ENCODE results near the gene APPBP2. TPM values are rescaled to one million over a fixed set of nuclear protein-coding genes. Genes with fewer than 3 reads are reported as not detected.
A peak's percentile ranks its signal among the peaks of the same experiment; 100 is the strongest.

Gene APPBP2
- total RNA-seq, 2 experiments from 2014 or later, result 29.8 to 32.9 TPM

DNA sequence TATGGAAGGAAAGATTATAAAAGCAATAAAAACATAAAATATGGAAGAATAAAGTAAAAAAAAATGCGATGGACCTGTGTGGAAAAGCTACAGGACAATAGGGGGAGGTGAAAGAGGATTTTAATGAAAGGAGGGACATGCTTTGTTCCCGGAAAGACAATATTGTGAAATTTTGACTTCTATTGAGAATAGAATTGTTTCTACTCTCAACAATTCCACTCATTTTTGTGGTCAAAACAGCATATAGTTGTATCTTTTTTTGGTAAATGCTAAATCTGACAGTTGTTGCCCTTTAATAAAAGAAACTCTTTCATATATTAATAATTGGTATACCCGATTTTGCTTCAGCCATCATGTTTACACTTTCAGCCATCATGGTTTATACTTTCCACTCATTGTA is 22.9 kb upstream of the APPBP2 start:
- no peak for ATAC-seq (ENCODE audit: low read depth)
- Mint-ChIP-seq H3K9me3 (no peaks in the 10 kb centered on the region), H3K36me3 (no peaks in the 10 kb centered on the region)

DNA sequence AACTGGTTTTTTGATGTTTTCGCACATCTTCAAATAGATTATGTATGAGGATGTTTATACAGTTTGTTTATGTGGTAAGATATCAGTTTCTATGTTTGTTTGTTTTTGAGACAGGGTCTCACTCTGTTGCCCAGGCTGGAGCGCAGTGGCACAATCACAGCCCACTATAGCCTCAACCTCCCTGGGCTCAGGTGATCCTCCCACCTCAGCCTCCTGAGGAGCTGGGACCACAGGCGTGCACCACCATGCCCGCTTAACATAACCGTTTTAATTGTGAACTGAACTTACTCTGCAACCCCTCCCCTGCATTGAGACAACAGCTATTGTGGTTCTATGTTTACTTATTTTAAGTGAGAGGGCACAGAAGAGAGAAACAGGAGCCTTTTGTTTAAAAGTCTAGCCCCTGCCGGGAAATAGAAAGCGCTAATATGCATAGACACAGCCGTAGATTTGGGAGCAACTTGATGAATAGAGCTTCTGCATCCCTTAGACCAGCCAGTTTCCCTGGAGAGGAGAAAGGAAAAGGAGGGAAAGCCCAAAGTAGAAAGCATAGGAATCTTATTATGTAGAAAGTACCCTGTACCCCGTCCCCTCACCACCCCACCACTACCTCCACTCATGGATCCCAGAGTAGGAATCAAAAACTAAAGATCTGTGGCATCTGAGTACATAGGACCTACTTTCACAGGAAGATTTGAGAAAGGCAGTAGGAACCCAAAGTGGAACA is 19.6 kb upstream of the APPBP2 start:
- H3K27me3 Mint-ChIP-seq, result no peaks in the 10 kb centered on the region

More for the DNA sequence above, 22.9 kb upstream of the APPBP2 start:
- Mint-ChIP-seq H3K27me3 (no peaks in the 10 kb centered on the region), H3K4me1 (no peaks in the 10 kb centered on the region), H3K4me3 (no peak overlapping the region), H3K27ac (no peak overlapping the region)
- no peak for DNase-seq
- POLR2A ChIA-PET, result no interaction called here

DNA sequence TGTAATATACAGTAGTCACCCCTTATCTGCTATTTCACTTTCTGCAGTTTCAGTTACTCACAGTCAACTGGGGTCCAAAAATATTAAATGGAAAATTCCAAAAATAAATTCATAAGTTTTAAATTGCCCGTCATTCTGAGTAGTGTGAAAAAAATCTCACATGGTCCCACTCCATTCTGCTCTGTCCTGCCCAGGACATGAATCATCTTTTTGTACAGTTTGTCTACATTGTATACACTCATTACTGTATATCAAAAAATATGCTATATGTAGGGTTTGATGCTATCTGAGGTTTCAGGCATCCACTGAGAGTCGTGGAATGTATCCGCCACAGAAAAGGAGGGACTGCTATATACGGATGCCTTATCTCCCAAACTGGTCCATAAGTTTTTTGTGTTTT is 16.0 kb upstream of the APPBP2 start:
- H3K9me3 Mint-ChIP-seq, result no peaks in the 10 kb centered on the region
- no peaks in the 10 kb centered on the region for H3K4me1 Mint-ChIP-seq
- ATAC-seq (ENCODE audit: low read depth) (no peak), DNase-seq (no peak)
- POLR2A ChIA-PET, result no interaction called here
- H3K4me3 Mint-ChIP-seq, result no peak overlapping the region
- peaks cover 2% of the 10 kb centered on the region for H3K27me3 Mint-ChIP-seq
- H3K27ac Mint-ChIP-seq, result no peak overlapping the region
- H3K36me3 Mint-ChIP-seq, result no peaks in the 10 kb centered on the region

More for the DNA sequence above, 19.6 kb upstream of the APPBP2 start:
- Mint-ChIP-seq H3K27ac (no peak overlapping the region), H3K9me3 (no peaks in the 10 kb centered on the region), H3K4me3 (no peak overlapping the region), H3K36me3 (no peaks in the 10 kb centered on the region), H3K4me1 (no peaks in the 10 kb centered on the region)
- DNase-seq (no peak), ATAC-seq (ENCODE audit: low read depth) (no peak)
- POLR2A ChIA-PET, result no interaction called here

DNA sequence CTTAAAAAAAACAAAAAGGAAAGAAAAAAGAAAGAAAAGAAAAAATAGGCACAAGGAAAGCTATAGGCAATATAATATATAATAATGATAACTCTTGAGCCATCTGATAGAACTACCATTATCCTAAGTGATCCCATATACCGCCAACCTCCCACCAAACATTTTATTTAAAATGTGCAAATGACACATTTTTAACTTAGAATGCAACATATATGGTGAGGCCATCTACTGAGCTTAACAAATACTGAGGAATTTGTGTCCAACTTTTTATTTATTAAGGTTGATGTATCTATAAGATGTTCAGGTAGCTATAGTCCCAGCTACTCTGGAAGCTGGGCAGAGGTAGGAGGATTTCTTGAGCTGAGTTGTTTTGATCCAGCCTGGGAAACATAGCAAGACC is 14.4 kb upstream of the APPBP2 start:
- H3K9me3 Mint-ChIP-seq, result no peaks in the 10 kb centered on the region
- H3K4me1 Mint-ChIP-seq, result no peaks in the 10 kb centered on the region
- DNase-seq (no peak), ATAC-seq (ENCODE audit: low read depth) (no peak)
- H3K27ac Mint-ChIP-seq, result no peak overlapping the region
- POLR2A ChIA-PET, result interaction anchor here (0.7 kb wide), 1 partner anchor 116 kb away, joined by 5 read pairs; no protein-coding TSS in a partner anchor
- H3K4me3 Mint-ChIP-seq, result no peak overlapping the region
- H3K27me3 Mint-ChIP-seq, result peaks cover 2% of the 10 kb centered on the region
- no peaks in the 10 kb centered on the region for H3K36me3 Mint-ChIP-seq

DNA sequence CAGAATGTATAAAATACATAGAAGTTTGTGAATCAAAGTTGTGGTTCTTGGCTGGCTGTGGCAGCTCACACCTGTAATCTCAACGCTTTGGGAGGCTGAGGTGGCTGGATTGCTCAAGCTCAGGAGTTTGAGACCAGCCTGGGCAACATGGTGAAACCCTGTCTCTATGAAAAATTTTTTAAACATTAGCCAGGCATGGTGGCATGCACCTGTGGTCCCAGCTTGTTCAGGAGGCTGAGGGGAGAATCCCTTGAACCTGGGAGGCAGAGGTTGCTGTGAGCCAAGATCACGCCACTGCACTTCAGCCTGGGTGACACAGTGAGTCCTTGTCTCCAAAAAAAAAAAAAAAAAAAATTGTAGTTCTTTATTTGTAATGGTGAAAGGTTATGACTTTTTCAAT is 13.8 kb upstream of the APPBP2 start:
- Mint-ChIP-seq H3K36me3 (no peaks in the 10 kb centered on the region), H3K9me3 (no peaks in the 10 kb centered on the region), H3K27me3 (peaks cover 2% of the 10 kb centered on the region), H3K4me3 (no peak overlapping the region), H3K27ac (no peak overlapping the region), H3K4me1 (no peaks in the 10 kb centered on the region)
- ATAC-seq (ENCODE audit: low read depth), result no peak
- DNase-seq, result no peak
- POLR2A ChIA-PET, result interaction anchor here (0.7 kb wide), 1 partner anchor 116 kb away, joined by 5 read pairs; no protein-coding TSS in a partner anchor

DNA sequence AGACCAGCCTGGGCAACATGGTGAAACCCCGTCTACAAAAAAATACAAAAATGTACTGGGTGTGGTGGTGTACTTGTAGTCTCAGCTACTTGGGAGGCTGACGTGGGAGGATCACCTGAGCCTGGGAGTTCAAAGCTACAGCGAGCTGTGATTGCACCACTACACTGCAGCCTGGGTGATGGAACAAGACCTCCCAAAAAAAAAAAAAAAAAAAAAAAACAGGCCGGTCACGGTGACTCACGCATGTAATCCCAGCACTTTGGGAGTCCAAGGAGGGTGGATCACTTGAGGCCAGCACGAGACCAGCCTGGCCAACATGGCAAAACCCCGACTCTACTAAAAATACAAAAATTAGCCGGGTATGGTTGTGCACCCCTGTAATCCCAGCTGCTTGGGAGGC is 12.7 kb upstream of the APPBP2 start:
- POLR2A ChIA-PET, result interaction anchor here (0.7 kb wide), 1 partner anchor 395 kb away, joined by 7 read pairs; no protein-coding TSS in a partner anchor

DNA sequence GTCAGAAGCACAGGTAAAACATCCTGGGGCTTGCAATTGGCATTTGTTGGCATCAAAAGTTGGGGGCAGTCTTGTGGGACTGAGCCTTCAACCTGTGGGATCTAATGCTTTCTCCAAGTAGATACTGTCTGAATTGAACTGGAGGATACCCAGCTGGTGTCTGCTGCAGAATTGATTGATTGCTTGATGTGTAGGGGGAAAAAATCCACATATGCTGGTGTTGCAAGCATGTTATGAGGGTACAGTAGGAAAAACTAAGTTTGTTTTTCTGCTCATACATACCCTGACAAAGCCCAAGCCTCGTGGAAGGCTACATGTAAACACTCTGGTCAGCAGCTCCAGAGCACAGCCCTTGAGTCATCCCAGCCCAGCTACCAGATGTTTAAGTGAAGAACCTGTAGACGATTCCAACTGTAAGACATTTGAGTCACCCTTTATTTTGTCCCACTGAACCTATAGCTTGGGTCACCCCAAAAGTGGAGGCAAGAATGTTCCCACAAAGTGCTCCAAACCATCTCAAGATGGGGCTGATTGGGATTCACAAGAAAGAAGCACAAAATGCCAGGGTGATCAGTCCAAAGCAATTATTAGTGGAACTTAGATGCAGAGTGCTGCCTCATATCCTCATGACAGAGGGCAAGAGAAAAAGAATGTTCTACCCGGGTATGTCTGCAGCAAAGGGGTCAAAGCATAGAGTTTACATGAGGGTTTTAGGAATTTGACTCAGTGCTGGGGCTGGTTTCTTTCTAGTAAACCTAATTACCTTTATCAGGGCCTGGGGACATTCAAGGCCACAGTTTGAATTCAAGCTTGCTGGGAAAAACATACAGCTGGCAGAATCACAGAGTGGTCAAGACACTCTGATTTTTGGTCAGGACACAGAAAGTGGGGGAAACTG is 9.6 kb upstream of the APPBP2 start:
- POLR2A ChIA-PET, result no interaction called here
- DNase-seq, result no peak

More for the DNA sequence above, 12.7 kb upstream of the APPBP2 start:
- no peak for DNase-seq
- Mint-ChIP-seq H3K4me3 (no peak overlapping the region), H3K27me3 (peaks cover 2% of the 10 kb centered on the region), H3K27ac (no peak overlapping the region), H3K4me1 (no peaks in the 10 kb centered on the region), H3K9me3 (no peaks in the 10 kb centered on the region), H3K36me3 (no peaks in the 10 kb centered on the region)
- no peak for ATAC-seq (ENCODE audit: low read depth)

DNA sequence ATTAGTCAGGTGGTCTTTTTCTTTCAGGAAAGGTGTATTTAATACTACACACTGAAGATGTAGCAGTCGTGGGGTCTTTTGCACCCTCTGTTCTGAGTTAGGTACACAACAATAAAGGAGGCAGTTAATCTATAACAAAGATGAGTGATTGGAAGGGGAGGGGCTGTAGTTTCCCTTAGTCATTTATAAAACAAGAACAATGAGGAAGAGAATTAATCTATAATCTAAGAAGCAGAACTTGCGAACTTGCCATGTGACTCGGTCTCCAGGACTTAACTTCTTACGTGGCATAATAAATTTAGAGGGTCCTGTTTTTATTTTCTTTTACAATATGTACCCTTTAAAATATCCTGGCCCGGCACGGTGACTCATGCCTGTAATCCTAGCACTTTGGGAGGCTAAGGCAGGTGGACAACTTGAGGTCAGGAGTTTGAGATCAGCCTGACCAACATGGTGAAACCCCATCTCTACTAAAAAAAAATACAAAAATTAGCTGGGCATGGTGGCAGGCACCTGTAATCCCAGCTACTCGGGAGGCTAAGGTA is 8.6 kb upstream of the APPBP2 start:
- peaks cover 1% of the 10 kb centered on the region for H3K9me3 Mint-ChIP-seq

More for the DNA sequence above, 9.6 kb upstream of the APPBP2 start:
- Mint-ChIP-seq H3K27me3 (peaks cover 2% of the 10 kb centered on the region), H3K4me1 (no peaks in the 10 kb centered on the region), H3K27ac (no peak overlapping the region), H3K36me3 (no peaks in the 10 kb centered on the region), H3K9me3 (peaks cover 1% of the 10 kb centered on the region), H3K4me3 (no peak overlapping the region)
- ATAC-seq (ENCODE audit: low read depth), result no peak

DNA sequence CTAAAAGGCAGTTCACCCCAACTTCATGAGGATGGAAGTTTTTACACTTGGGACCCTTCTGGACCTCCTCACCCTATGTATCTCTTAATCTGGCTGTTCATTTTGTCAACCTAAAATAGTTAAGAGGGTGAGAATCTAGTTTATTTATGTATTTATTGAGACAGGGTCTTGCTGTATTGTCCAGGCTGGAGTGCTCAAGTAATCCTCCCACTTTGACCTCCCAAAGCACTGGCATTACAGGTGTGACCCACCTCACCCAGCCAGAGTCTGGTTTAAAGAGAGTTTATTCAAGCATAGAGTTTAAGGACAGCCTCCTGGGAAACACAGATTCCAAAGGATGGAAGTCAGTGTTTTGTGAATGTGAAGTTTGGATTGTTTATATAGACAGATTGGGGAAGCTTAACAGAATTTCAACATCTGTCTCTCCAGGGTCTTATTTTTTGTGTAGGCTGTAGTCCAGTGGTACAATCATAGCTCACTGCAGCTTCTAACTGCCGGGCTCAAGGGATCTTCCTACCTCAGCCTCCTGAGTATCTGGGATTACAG is 8.0 kb upstream of the APPBP2 start:
- Mint-ChIP-seq H3K4me1 (peaks cover 2% of the 10 kb centered on the region), H3K27me3 (no peaks in the 10 kb centered on the region)

More for the DNA sequence above, 8.6 kb upstream of the APPBP2 start:
- ATAC-seq (ENCODE audit: low read depth), result no peak
- no peak overlapping the region for H3K4me3 Mint-ChIP-seq
- peaks cover 2% of the 10 kb centered on the region for H3K36me3 Mint-ChIP-seq
- no peak overlapping the region for H3K27ac Mint-ChIP-seq
- POLR2A ChIA-PET, result no interaction called here
- peaks cover 2% of the 10 kb centered on the region for H3K4me1 Mint-ChIP-seq
- no peaks in the 10 kb centered on the region for H3K27me3 Mint-ChIP-seq
- DNase-seq, result no peak

DNA sequence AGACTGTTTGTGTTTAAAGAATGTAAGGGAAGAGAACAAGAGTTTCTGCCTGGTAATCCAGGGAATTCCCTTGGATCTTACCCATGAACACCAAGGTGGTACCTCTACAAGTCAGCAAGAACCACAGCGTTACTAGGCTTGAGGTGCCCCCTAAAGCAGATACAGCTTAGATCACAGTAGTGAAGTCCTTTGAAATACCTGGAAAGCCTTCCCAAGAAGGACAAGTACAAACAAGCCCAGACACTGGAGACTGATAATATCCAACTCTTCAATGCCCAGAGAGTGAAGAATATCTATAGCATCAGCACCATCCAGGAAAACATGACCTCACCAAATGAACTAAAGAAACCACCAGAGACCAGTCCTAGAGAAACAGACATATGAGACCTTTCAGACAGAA is 3.8 kb upstream of the APPBP2 start:
- H3K36me3 Mint-ChIP-seq, result peaks cover 3% of the 10 kb centered on the region
- no peaks in the 10 kb centered on the region for H3K27me3 Mint-ChIP-seq
- DNase-seq, result no peak
- peaks cover 13% of the 10 kb centered on the region for H3K4me1 Mint-ChIP-seq
- ATAC-seq (ENCODE audit: low read depth), result no peak
- peaks cover 1% of the 10 kb centered on the region for H3K9me3 Mint-ChIP-seq
- H3K27ac Mint-ChIP-seq, result no peak overlapping the region
- POLR2A ChIA-PET, result no interaction called here
- no peak overlapping the region for H3K4me3 Mint-ChIP-seq

More for the DNA sequence above, 8.0 kb upstream of the APPBP2 start:
- H3K36me3 Mint-ChIP-seq, result peaks cover 2% of the 10 kb centered on the region
- H3K9me3 Mint-ChIP-seq, result peaks cover 1% of the 10 kb centered on the region
- no peak overlapping the region for H3K4me3 Mint-ChIP-seq
- no peak overlapping the region for H3K27ac Mint-ChIP-seq
- ATAC-seq (ENCODE audit: low read depth) (no peak), DNase-seq (no peak)
- POLR2A ChIA-PET, result no interaction called here

DNA sequence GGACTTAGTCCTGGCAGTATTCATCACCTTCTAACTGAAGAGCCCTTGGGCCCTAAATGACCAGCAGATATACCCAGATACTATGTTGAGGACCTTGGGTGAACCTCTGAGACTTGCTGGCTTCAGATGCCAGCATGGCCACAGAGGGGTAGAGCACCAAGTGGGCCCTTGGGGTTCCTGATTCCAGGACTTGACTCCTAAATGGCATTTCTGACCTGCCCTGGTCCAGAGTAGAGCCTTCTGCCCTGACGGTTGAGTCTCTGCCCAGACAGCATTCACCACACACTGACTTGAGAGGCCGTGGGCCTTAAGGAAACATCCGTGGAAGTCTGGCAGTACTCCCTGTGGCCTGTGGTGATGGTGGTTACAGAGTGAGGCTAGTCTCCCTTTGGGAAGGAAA is 2.8 kb upstream of the APPBP2 start:
- Mint-ChIP-seq H3K36me3 (peaks cover 3% of the 10 kb centered on the region), H3K27ac (no peak overlapping the region), H3K4me1 (peaks cover 21% of the 10 kb centered on the region), H3K27me3 (no peaks in the 10 kb centered on the region), H3K9me3 (peaks cover 1% of the 10 kb centered on the region), H3K4me3 (no peak overlapping the region)
- ATAC-seq (ENCODE audit: low read depth), result no peak
- POLR2A ChIA-PET, result no interaction called here
- no peak for DNase-seq

DNA sequence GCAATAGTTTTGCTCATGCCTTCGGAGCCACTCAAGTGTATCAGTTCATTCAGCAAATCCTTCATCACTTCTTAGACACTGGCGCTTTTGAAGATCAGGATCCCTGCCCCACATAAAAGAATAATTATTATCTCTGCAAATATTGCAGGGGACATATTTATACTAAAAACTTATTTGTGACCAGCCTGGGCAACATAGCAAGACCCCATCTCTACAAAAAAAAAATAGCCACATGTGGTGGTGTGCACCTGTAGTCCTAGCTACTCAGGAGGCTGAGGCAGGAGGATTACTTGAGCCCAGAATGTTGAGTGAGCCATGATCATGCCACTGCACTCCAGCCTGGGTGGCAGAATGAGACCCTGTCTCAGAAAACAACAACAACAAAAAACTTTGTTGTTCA is 1.7 kb upstream of the APPBP2 start:
- POLR2A ChIA-PET, result interaction anchor here (0.5 kb wide), 1 partner anchor 48 kb away, joined by 5 read pairs; no protein-coding TSS in a partner anchor
- no peaks in the 10 kb centered on the region for H3K27me3 Mint-ChIP-seq
- peaks cover 6% of the 10 kb centered on the region for H3K36me3 Mint-ChIP-seq
- H3K27ac Mint-ChIP-seq, result no peak overlapping the region
- ATAC-seq (ENCODE audit: low read depth), result no peak
- H3K4me3 Mint-ChIP-seq, result peak overlapping the region; percentile 10
- no peak for DNase-seq
- peaks cover 1% of the 10 kb centered on the region for H3K9me3 Mint-ChIP-seq
- peaks cover 26% of the 10 kb centered on the region for H3K4me1 Mint-ChIP-seq

DNA sequence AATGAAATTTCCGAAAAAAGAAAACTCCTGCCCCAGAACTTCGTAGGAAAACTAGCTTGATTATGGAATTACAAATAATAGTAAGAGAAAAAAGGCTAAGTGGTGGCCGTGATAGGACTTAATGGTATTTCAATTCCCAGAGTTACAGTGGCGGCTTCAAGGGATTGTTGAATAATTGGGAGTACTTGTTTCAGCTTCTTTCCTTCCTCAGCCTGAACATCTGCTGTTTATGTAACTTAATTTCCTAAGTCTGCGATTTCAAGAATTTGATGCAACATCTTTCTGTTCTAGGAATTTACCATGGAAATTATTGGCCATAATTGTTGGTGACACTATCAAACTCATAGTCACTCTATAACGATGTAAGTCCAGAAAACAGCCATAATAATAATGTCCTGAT is 684 bp upstream of the APPBP2 start:
- no peaks in the 10 kb centered on the region for H3K27me3 Mint-ChIP-seq
- H3K4me1 Mint-ChIP-seq, result peaks cover 29% of the 10 kb centered on the region
- H3K9me3 Mint-ChIP-seq, result peaks cover 1% of the 10 kb centered on the region
- H3K36me3 Mint-ChIP-seq, result peaks cover 8% of the 10 kb centered on the region
- peak overlapping the region; percentile 96 for H3K27ac Mint-ChIP-seq
- POLR2A ChIA-PET, result interaction anchor here (0.6 to 1.7 kb wide), 3 partner anchors 73 to 886 kb away, joined by 3 to 7 read pairs (median 4); partner anchors contain the start of genes BCAS3 and PPM1D
- DNase-seq, result no peak
- ATAC-seq (ENCODE audit: low read depth), result no peak
- H3K4me3 Mint-ChIP-seq, result peak overlapping the region; percentile 98

Measured in activated naive CD8-positive, alpha-beta T cell treated with anti-CD3 and anti-CD28 coated beads, Interleukin-2, amount 10 ng/mL, durations not matched to agents 7 days and 5 days (primary cell).